ENCODE measurements around the gene MAP3K13.

The MAP3K13 gene

GRCh38 chr3:185362850-185363661, at the start of gene MAP3K13:
TSS of gene MAP3K13 (plus strand) at chr3:185363136. CDS start at chr3:185428582, 65,446 bp downstream.
- no peak for TF ChIP-seq CTCF (IDR thresholded peaks at IDR 0.05; ENCODE audit: low read depth, low read length)
- H3K4me3 ChIP-seq (ENCODE audit: low read depth, low read length), result peak within 1 kb of the TSS; percentile 54

- no peak overlapping the region for H3K4me3 ChIP-seq (ENCODE audit: low read depth, low read length)
- no peak for TF ChIP-seq CTCF (IDR thresholded peaks at IDR 0.05; ENCODE audit: low read depth, low read length)
These were observed 49.2 kb upstream of the MAP3K13 start for GRCh38 chr3:185313693-185314246.

GRCh38 chr3:185316740-185317412, 46.1 kb upstream of the MAP3K13 start:
- TF ChIP-seq CTCF (IDR thresholded peaks at IDR 0.05; ENCODE audit: low read depth, low read length), result no peak
- no peak overlapping the region for H3K4me3 ChIP-seq (ENCODE audit: low read depth, low read length)

- no peak for TF ChIP-seq CTCF (IDR thresholded peaks at IDR 0.05; ENCODE audit: low read depth, low read length)
- no peak overlapping the region for H3K4me3 ChIP-seq (ENCODE audit: low read depth, low read length)
These were observed 45.3 kb upstream of the MAP3K13 start for GRCh38 chr3:185317674-185318073.

- H3K4me3 ChIP-seq (ENCODE audit: low read depth, low read length), result no peak overlapping the region
- TF ChIP-seq CTCF (IDR thresholded peaks at IDR 0.05; ENCODE audit: low read depth, low read length), result no peak
These were observed 44.8 kb upstream of the MAP3K13 start for GRCh38 chr3:185318141-185318540.

GRCh38 chr3:185319801-185320200, 43.1 kb upstream of the MAP3K13 start:
- no peak for TF ChIP-seq CTCF (IDR thresholded peaks at IDR 0.05; ENCODE audit: low read depth, low read length)

GRCh38 chr3:185320949-185321348, 42.0 kb upstream of the MAP3K13 start:
- no peak overlapping the region for H3K4me3 ChIP-seq (ENCODE audit: low read depth, low read length)

More at GRCh38 chr3:185319801-185320200, 43.1 kb upstream of the MAP3K13 start:
- H3K4me3 ChIP-seq (ENCODE audit: low read depth, low read length), result no peak overlapping the region

More at GRCh38 chr3:185320949-185321348, 42.0 kb upstream of the MAP3K13 start:
- no peak for TF ChIP-seq CTCF (IDR thresholded peaks at IDR 0.05; ENCODE audit: low read depth, low read length)

Measured in WI38 (cell line).